CD14-positive monocyte (primary cell): ENCODE results near the gene HS3ST3B1. TPM values are rescaled to one million over a fixed set of nuclear protein-coding genes. Genes with fewer than 3 reads are reported as not detected.

Experiments used
- DNase-seq, 3 donors: peaks; one replicate each; pipeline ENCODE4 v3.0.0-alpha.2; 2011 to 2022
- H2AFZ ChIP-seq: 2 replicates; pipeline ENCODE4 v1.6.0; 2012; ENCODE audit warnings: mild to moderate bottlenecking, low read depth, low read length, inconsistent platforms; ENCODE audit not compliant: insufficient read depth, poor library complexity, severe bottlenecking
- H3K27ac ChIP-seq, 2 donors: 1 replicate in 1 of 2; 2 replicates in 1 of 2; pipeline ENCODE4 v1.5.1; 2012 to 2013; ENCODE audit warnings: low read length in 2 of 2, control low read depth in 1 of 2, inconsistent platforms in 1 of 2, low read depth in 1 of 2, mild to moderate bottlenecking in 1 of 2
- H3K27me3 ChIP-seq, 2 donors: one replicate each; pipeline versions ENCODE4 v1.6.0 to v1.6.1; 2011 to 2013; ENCODE audit warnings: low read length in 2 of 2; ENCODE audit not compliant: control insufficient read depth in 2 of 2, insufficient read depth in 2 of 2
- H3K36me3 ChIP-seq, 2 donors: replicated peaks in 1 of 2; 1 replicate in 1 of 2; 2 replicates in 1 of 2; pipeline versions ENCODE4 v1.5.1 to v1.6.1; 2012 to 2013; ENCODE audit warnings: low read length in 2 of 2, control low read depth in 1 of 2, inconsistent platforms in 1 of 2, mild to moderate bottlenecking in 1 of 2; ENCODE audit not compliant: insufficient read depth in 2 of 2, control insufficient read depth in 1 of 2
- H3K4me1 ChIP-seq, 2 donors: 1 replicate in 1 of 2; 2 replicates in 1 of 2; pipeline versions ENCODE4 v1.5.1 to v1.6.1; 2012 to 2013; ENCODE audit warnings: low read length in 2 of 2, control low read depth in 1 of 2, inconsistent platforms in 1 of 2, mild to moderate bottlenecking in 1 of 2, moderate library complexity in 1 of 2; ENCODE audit not compliant: insufficient read depth in 2 of 2, control insufficient read depth in 1 of 2
- H3K4me2 ChIP-seq: replicated peaks from 2 replicates; pipeline ENCODE3; 2012; ENCODE audit warnings: low read length, moderate library complexity, mild to moderate bottlenecking; ENCODE audit not compliant: poor library complexity, severe bottlenecking; ENCODE audit errors: extremely low read depth
- H3K4me3 ChIP-seq, 3 experiments: fragments of 200-600 bp in 1 of 3; sonication (generic) in 1 of 3; replicated peaks in 1 of 3; 1 replicate in 2 of 3; 2 replicates in 1 of 3; pipeline ENCODE4 v1.5.1; 2011 to 2013; ENCODE audit warnings: low read length in 3 of 3, mild to moderate bottlenecking in 3 of 3, control low read depth in 2 of 3, low read depth in 2 of 3, inconsistent platforms in 1 of 3, moderate library complexity in 1 of 3
- H3K79me2 ChIP-seq: 2 replicates; pipeline ENCODE4 v1.6.0; 2012; ENCODE audit warnings: mild to moderate bottlenecking, control low read depth, inconsistent platforms, low read length, moderate library complexity; ENCODE audit not compliant: insufficient read depth
- H3K9ac ChIP-seq: 2 replicates; pipeline ENCODE4 v1.6.0; 2017; ENCODE audit warnings: low read length, mild to moderate bottlenecking; ENCODE audit not compliant: insufficient read depth, poor library complexity, severe bottlenecking
- H3K9me3 ChIP-seq, 2 donors: replicated peaks in 1 of 2; 1 replicate in 1 of 2; 2 replicates in 1 of 2; pipeline versions ENCODE4 v1.5.1 to v1.6.1; 2012 to 2013; ENCODE audit warnings: low read length in 2 of 2, control low read depth in 1 of 2; ENCODE audit not compliant: control insufficient read depth in 1 of 2, insufficient read depth in 1 of 2
- H4K20me1 ChIP-seq: 2 replicates; pipeline ENCODE4 v1.6.0; 2012; ENCODE audit warnings: mild to moderate bottlenecking, low read length, control low read depth, moderate library complexity; ENCODE audit not compliant: insufficient read depth
- H3K27ac Mint-ChIP-seq, 7 donors: one replicate each; pipeline ENCODE4 v1.8.0; 2020; ENCODE audit warnings: mild to moderate bottlenecking in 7 of 7, mixed read lengths in 7 of 7, moderate library complexity in 6 of 7, inconsistent platforms in 2 of 7
- H3K27me3 Mint-ChIP-seq, 3 donors: one replicate each; pipeline ENCODE4 v1.8.0; 2021 to 2022; ENCODE audit warnings: low read depth in 3 of 3, mild to moderate bottlenecking in 3 of 3, mixed read lengths in 3 of 3, moderate library complexity in 3 of 3, inconsistent platforms in 1 of 3
- H3K36me3 Mint-ChIP-seq, 2 donors: one replicate each; pipeline ENCODE4 v1.8.0; 2020; ENCODE audit warnings: mixed read lengths in 2 of 2, inconsistent platforms in 1 of 2, mild to moderate bottlenecking in 1 of 2
- H3K4me1 Mint-ChIP-seq: one replicate; pipeline ENCODE4 v1.8.0; 2020; ENCODE audit warnings: mild to moderate bottlenecking, mixed read lengths
- H3K4me3 Mint-ChIP-seq, 2 donors: one replicate each; pipeline ENCODE4 v1.8.0; 2020; ENCODE audit warnings: mild to moderate bottlenecking in 2 of 2, mixed read lengths in 2 of 2, moderate library complexity in 1 of 2
- H3K9me3 Mint-ChIP-seq, 7 donors: one replicate each; pipeline ENCODE4 v1.8.0; 2020 to 2022; ENCODE audit warnings: mixed read lengths in 7 of 7, mild to moderate bottlenecking in 6 of 7, moderate library complexity in 6 of 7, inconsistent platforms in 2 of 7
- CTCF ChIP-seq: fragments of 200-600 bp; IDR thresholded peaks from one replicate; pipeline ENCODE4 v1.8.0; 2022; ENCODE audit warnings: antibody characterized with exemption, mild to moderate bottlenecking
- WGBS: methylation state at CpG from one replicate; pipeline ENCODE4 v1.1.5; 2013; ENCODE audit warnings: missing lambda C conversion rate; ENCODE audit not compliant: insufficient coverage; 5-methylcytosine and 5-hydroxymethylcytosine counted together
- intact Hi-C, 2 donors: fragments of 100-400 bp; cut with micrococcal nuclease; formaldehyde crosslinking; loops; one replicate each; pipeline versions ENCODE4 v1.15.0 to v1.15.1; 2023
- polyA plus RNA-seq, 3 donors: library from polyadenylated mRNA; depleted of rRNA in 1 of 3; unstranded in 2 of 3; stranded (reverse) in 1 of 3; fragments of 300-500 nt in 2 of 3; fragments of >200 nt in 1 of 3; fragmentation: Illumina TruSeq in 2 of 3; gene quantifications; 1 replicate in 2 of 3; 2 replicates in 1 of 3; pipeline ENCODE4 v1.2.3, GENCODE V29; 2012 to 2021

HS3ST3B1 gene
- polyA plus RNA-seq, 3 donors = 0.09 to 0.73 (median 0.32) TPM

GRCh38 chr17:14354807-14355206 lies 53.9 kb downstream of the HS3ST3B1 start:
- no peak overlapping the region for H3K4me3 Mint-ChIP-seq

GRCh38 chr17:14355556-14355955 lies 54.7 kb downstream of the HS3ST3B1 start:
- no peak overlapping the region for H3K27ac Mint-ChIP-seq
- no peak for TF ChIP-seq CTCF
- H3K4me2 ChIP-seq = no peak overlapping the region
- no peaks in the 10 kb centered on the region for H4K20me1 ChIP-seq
- DNase-seq = no peak
- H3K4me3 ChIP-seq = no peak overlapping the region
- peaks cover 0 to 3% of the 10 kb centered on the region in 2 donors for H3K36me3 Mint-ChIP-seq
- H3K4me1 Mint-ChIP-seq = peaks cover 42% of the 10 kb centered on the region
- H2AFZ ChIP-seq = no peak overlapping the region
- no peak overlapping the region for H3K4me3 Mint-ChIP-seq
- peaks cover 0 to 7% (median 0%) of the 10 kb centered on the region in 7 donors for H3K9me3 Mint-ChIP-seq
- intact Hi-C loops = loop anchor here in 1 of 2 donors (10.0 kb wide), 1 partner anchor 389 kb away; no protein-coding TSS in a partner anchor
- H3K9me3 ChIP-seq = no peaks in the 10 kb centered on the region
- H3K9ac ChIP-seq = no peak overlapping the region
- no peaks in the 10 kb centered on the region for H3K36me3 ChIP-seq
- H3K27ac ChIP-seq = no peak overlapping the region
- H3K27me3 ChIP-seq = no peaks in the 10 kb centered on the region
- H3K4me1 ChIP-seq = peaks cover 45 to 46% of the 10 kb centered on the region in 2 donors
- H3K27me3 Mint-ChIP-seq = peaks cover 0 to 4% (median 0%) of the 10 kb centered on the region in 3 donors
- H3K79me2 ChIP-seq = no peaks in the 10 kb centered on the region

More at GRCh38 chr17:14354807-14355206, 53.9 kb downstream of the HS3ST3B1 start:
- WGBS = 79% methylated on average over 1 of the region's 2 CpGs
- no peak for TF ChIP-seq CTCF
- peaks cover 35% of the 10 kb centered on the region for H3K4me1 Mint-ChIP-seq
- Histone ChIP-seq H3K4me2 (no peak overlapping the region), H3K36me3 (no peaks in the 10 kb centered on the region), H4K20me1 (no peaks in the 10 kb centered on the region), H3K27me3 (no peaks in the 10 kb centered on the region), H3K9me3 (no peaks in the 10 kb centered on the region), H3K4me3 (no peak overlapping the region), H2AFZ (no peak overlapping the region), H3K4me1 (peaks cover 38 to 39% of the 10 kb centered on the region in 2 donors), H3K9ac (no peak overlapping the region), H3K27ac (no peak overlapping the region), H3K79me2 (no peaks in the 10 kb centered on the region)
- DNase-seq = no peak
- H3K27me3 Mint-ChIP-seq = peaks cover 0 to 4% (median 0%) of the 10 kb centered on the region in 3 donors
- H3K36me3 Mint-ChIP-seq = peaks cover 0 to 5% of the 10 kb centered on the region in 2 donors
- intact Hi-C loops = loop anchor here in 1 of 2 donors (5.0 to 10.0 kb wide), 2 partner anchors 390 to 423 kb away; no protein-coding TSS in a partner anchor
- no peak overlapping the region for H3K27ac Mint-ChIP-seq
- H3K9me3 Mint-ChIP-seq = peaks cover 0 to 7% (median 0%) of the 10 kb centered on the region in 7 donors
